Measurements from ENCODE around the gene ROBO4.

DNA sequence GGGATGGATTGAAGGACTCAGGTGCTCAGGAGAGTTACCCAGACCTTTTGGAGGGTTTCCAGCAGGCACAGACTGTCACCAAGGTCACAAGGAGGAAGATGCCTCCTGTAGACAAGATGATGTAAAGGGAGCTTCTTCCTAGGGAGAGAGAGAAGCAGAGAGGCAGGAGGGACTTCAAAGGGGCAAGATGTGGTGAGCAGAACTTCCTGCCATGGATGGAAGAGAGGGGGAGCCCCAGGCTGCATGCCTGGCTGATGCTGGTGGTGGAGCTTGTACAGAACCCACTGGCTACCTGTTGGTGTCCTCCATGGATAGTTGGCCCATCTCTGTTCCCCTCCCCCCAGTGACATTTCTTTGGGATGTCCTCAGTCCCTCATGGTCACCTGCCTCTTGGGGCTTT lies 25.6 kb upstream of the ROBO4 start:
- TF ChIP-seq, protein P1, sequence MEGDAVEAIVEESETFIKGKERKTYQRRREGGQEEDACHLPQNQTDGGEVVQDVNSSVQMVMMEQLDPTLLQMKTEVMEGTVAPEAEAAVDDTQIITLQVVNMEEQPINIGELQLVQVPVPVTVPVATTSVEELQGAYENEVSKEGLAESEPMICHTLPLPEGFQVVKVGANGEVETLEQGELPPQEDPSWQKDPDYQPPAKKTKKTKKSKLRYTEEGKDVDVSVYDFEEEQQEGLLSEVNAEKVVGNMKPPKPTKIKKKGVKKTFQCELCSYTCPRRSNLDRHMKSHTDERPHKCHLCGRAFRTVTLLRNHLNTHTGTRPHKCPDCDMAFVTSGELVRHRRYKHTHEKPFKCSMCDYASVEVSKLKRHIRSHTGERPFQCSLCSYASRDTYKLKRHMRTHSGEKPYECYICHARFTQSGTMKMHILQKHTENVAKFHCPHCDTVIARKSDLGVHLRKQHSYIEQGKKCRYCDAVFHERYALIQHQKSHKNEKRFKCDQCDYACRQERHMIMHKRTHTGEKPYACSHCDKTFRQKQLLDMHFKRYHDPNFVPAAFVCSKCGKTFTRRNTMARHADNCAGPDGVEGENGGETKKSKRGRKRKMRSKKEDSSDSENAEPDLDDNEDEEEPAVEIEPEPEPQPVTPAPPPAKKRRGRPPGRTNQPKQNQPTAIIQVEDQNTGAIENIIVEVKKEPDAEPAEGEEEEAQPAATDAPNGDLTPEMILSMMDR (IDR thresholded peaks at IDR 0.05 in 2 of 3, conservative IDR thresholded peaks at IDR 0.05 in 1 of 3; ENCODE audit: borderline replicate concordance in 1 of 3, insufficient read depth in 1 of 3, low read depth in 2 of 3, low read length in 2 of 3): no peak
- TF ChIP-seq POLR2AphosphoS5 (IDR thresholded peaks at IDR 0.05; ENCODE audit: low read depth, low read length): no peak
- TF ChIP-seq EZH2 (IDR thresholded peaks at IDR 0.05): no peak
- TF ChIP-seq POLR2A (IDR thresholded peaks at IDR 0.05; ENCODE audit: borderline replicate concordance, extremely low read depth, insufficient read depth, insufficient read length): no peak
- no peak for TF ChIP-seq SP1 (IDR thresholded peaks at IDR 0.05; ENCODE audit: low read depth)

Data from HCT116 (cell line).